ENCODE data around the gene GCGR. TPM values are rescaled to one million over a fixed set of nuclear protein-coding genes. Genes with fewer than 3 reads are reported as not detected.

GCGR gene
- total and polyA plus RNA-seq, 2 of the 13 experiments (the other 11 are each of a cell fraction or from before 2014, with no cell fraction given) = 0.04 to 0.13 TPM

GRCh38 chr17:81814748-81815645 is 11.0 kb downstream of the GCGR start (continued):
- TF ChIP-seq HOXD1 (CRISPR knock-in tag; IDR thresholded peaks at IDR 0.05) (no peak), CCAR2 (optimal IDR thresholded peaks at IDR 0.05; ENCODE audit: low read depth, low read length) (no peak), ZNF569 (CRISPR knock-in tag; IDR thresholded peaks at IDR 0.05; ENCODE audit: borderline replicate concordance) (no peak), TRIM24 (CRISPR knock-in tag; IDR thresholded peaks at IDR 0.05) (no peak), SOX13 (IDR thresholded peaks at IDR 0.05) (no peak), SOX13 (CRISPR knock-in tag; conservative IDR thresholded peaks at IDR 0.05 in 1 of 2, IDR thresholded peaks at IDR 0.05 in 1 of 2) (peak in 1 of 2 experiments; percentile 59; a peak in 2 of 4 replicates), WIZ (CRISPR knock-in tag; IDR thresholded peaks at IDR 0.05) (no peak), ZNF740 (CRISPR knock-in tag; IDR thresholded peaks at IDR 0.05) (no peak), ZNF501 (CRISPR knock-in tag; IDR thresholded peaks at IDR 0.05) (no peak), THYN1 (CRISPR knock-in tag; IDR thresholded peaks at IDR 0.05; ENCODE audit: borderline replicate concordance, low read depth) (no peak), ZBTB3 (CRISPR knock-in tag; IDR thresholded peaks at IDR 0.05; ENCODE audit: borderline replicate concordance, low read depth) (no peak), BHLHE40 (IDR thresholded peaks at IDR 0.05; ENCODE audit: low read length) (no peak), CEBPG (CRISPR knock-in tag; IDR thresholded peaks at IDR 0.05) (0 out of 2 replicates have a peak, but pooled peaks have one; percentile 31), SMYD3 (CRISPR knock-in tag; IDR thresholded peaks at IDR 0.05) (no peak), MAFK (conservative IDR thresholded peaks at IDR 0.05 in 1 of 2, IDR thresholded peaks at IDR 0.05 in 1 of 2; ENCODE audit: low read length in 2 of 2) (no peak), KDM5B (CRISPR knock-in tag; IDR thresholded peaks at IDR 0.05; ENCODE audit: borderline replicate concordance) (peak; percentile 47; the same call in 1 of the 2 replicates)
- TF ChIP-seq, protein P1, sequence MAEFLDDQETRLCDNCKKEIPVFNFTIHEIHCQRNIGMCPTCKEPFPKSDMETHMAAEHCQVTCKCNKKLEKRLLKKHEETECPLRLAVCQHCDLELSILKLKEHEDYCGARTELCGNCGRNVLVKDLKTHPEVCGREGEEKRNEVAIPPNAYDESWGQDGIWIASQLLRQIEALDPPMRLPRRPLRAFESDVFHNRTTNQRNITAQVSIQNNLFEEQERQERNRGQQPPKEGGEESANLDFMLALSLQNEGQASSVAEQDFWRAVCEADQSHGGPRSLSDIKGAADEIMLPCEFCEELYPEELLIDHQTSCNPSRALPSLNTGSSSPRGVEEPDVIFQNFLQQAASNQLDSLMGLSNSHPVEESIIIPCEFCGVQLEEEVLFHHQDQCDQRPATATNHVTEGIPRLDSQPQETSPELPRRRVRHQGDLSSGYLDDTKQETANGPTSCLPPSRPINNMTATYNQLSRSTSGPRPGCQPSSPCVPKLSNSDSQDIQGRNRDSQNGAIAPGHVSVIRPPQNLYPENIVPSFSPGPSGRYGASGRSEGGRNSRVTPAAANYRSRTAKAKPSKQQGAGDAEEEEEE (CRISPR knock-in tag; IDR thresholded peaks at IDR 0.05; ENCODE audit: borderline replicate concordance) = no peak
- TF ChIP-seq, protein P2, sequence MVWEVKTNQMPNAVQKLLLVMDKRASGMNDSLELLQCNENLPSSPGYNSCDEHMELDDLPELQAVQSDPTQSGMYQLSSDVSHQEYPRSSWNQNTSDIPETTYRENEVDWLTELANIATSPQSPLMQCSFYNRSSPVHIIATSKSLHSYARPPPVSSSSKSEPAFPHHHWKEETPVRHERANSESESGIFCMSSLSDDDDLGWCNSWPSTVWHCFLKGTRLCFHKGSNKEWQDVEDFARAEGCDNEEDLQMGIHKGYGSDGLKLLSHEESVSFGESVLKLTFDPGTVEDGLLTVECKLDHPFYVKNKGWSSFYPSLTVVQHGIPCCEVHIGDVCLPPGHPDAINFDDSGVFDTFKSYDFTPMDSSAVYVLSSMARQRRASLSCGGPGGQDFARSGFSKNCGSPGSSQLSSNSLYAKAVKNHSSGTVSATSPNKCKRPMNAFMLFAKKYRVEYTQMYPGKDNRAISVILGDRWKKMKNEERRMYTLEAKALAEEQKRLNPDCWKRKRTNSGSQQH (CRISPR knock-in tag; IDR thresholded peaks at IDR 0.05; ENCODE audit: low read depth) = no peak
- TF ChIP-seq, protein P3, sequence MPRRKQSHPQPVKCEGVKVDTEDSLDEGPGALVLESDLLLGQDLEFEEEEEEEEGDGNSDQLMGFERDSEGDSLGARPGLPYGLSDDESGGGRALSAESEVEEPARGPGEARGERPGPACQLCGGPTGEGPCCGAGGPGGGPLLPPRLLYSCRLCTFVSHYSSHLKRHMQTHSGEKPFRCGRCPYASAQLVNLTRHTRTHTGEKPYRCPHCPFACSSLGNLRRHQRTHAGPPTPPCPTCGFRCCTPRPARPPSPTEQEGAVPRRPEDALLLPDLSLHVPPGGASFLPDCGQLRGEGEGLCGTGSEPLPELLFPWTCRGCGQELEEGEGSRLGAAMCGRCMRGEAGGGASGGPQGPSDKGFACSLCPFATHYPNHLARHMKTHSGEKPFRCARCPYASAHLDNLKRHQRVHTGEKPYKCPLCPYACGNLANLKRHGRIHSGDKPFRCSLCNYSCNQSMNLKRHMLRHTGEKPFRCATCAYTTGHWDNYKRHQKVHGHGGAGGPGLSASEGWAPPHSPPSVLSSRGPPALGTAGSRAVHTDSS (CRISPR knock-in tag; conservative IDR thresholded peaks at IDR 0.05) = no peak
- TF ChIP-seq, protein P4, sequence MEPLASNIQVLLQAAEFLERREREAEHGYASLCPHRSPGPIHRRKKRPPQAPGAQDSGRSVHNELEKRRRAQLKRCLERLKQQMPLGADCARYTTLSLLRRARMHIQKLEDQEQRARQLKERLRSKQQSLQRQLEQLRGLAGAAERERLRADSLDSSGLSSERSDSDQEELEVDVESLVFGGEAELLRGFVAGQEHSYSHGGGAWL (CRISPR knock-in tag; IDR thresholded peaks at IDR 0.05) = 0 out of 2 replicates have a peak, but pooled peaks have one; percentile 55
- TF ChIP-seq, protein P5, sequence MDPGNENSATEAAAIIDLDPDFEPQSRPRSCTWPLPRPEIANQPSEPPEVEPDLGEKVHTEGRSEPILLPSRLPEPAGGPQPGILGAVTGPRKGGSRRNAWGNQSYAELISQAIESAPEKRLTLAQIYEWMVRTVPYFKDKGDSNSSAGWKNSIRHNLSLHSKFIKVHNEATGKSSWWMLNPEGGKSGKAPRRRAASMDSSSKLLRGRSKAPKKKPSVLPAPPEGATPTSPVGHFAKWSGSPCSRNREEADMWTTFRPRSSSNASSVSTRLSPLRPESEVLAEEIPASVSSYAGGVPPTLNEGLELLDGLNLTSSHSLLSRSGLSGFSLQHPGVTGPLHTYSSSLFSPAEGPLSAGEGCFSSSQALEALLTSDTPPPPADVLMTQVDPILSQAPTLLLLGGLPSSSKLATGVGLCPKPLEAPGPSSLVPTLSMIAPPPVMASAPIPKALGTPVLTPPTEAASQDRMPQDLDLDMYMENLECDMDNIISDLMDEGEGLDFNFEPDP (CRISPR knock-in tag; conservative IDR thresholded peaks at IDR 0.05) = no peak

Data from HepG2 (cell line).